Measurements from ENCODE around the gene SUMF1.

- TF ChIP-seq CTCF (IDR thresholded peaks at IDR 0.05) (no peak), POLR2A (IDR thresholded peaks at IDR 0.05) (no peak)
Measured at GRCh38 chr3:4491855-4492207, 24.8 kb upstream of the SUMF1 start.
